GM21717 (cell line): ENCODE data around the gene GPD2.
A peak's percentile ranks its signal among the peaks of the same experiment; 100 is the strongest.

Experiments used
- ATAC-seq: cut with Tn5 transposase; IDR thresholded peaks from one replicate; pipeline ENCODE4 v1.9.1; 2021; ENCODE audit warnings: mild to moderate bottlenecking, moderate library complexity; ENCODE audit not compliant: unreplicated experiment

Gene GPD2

GRCh38 chr2:156435396-156435717 lies 822 bp upstream of the GPD2 start:
- peak; percentile 2 for ATAC-seq

- peak; percentile 64 for ATAC-seq
These were observed 412 bp downstream of the GPD2 start for GRCh38 chr2:156436497-156437085.

- peak; percentile 18 for ATAC-seq
These were observed 1.2 kb downstream of the GPD2 start for GRCh38 chr2:156437272-156437930.

GRCh38 chr2:156437931-156438410 lies 1.8 kb downstream of the GPD2 start:
- ATAC-seq = no peak

GRCh38 chr2:156443089-156443488 lies 6.9 kb downstream of the GPD2 start:
- no peak for ATAC-seq

GRCh38 chr2:156445296-156446220 lies 9.4 kb downstream of the GPD2 start:
- ATAC-seq = peak; percentile 69

GRCh38 chr2:156447761-156448160 lies 11.6 kb downstream of the GPD2 start:
- ATAC-seq = no peak

- ATAC-seq = no peak
These were observed 12.6 kb downstream of the GPD2 start for GRCh38 chr2:156448766-156449165.

- ATAC-seq = no peak
These were observed 16.8 kb downstream of the GPD2 start for GRCh38 chr2:156452971-156453370.

GRCh38 chr2:156455361-156455975 lies 19.3 kb downstream of the GPD2 start:
- ATAC-seq = peak; percentile 48

- ATAC-seq = peak; percentile 83
These were observed 20.4 kb downstream of the GPD2 start for GRCh38 chr2:156456616-156457015.

GRCh38 chr2:156457523-156458517 lies 21.6 kb downstream of the GPD2 start:
- ATAC-seq = no peak

- ATAC-seq = no peak
These were observed 23.5 kb downstream of the GPD2 start for GRCh38 chr2:156459720-156460119.

GRCh38 chr2:156464106-156464505 lies 27.9 kb downstream of the GPD2 start:
- no peak for ATAC-seq

GRCh38 chr2:156465573-156465972 lies 29.4 kb downstream of the GPD2 start:
- no peak for ATAC-seq

GRCh38 chr2:156466739-156467405 lies 30.7 kb downstream of the GPD2 start:
- ATAC-seq = no peak

- no peak for ATAC-seq
These were observed 34.9 kb downstream of the GPD2 start for GRCh38 chr2:156470975-156471583.

- no peak for ATAC-seq
These were observed 35.6 kb downstream of the GPD2 start for GRCh38 chr2:156471762-156472161.

- ATAC-seq = peak; percentile 49
These were observed 36.5 kb downstream of the GPD2 start for GRCh38 chr2:156472686-156473085.
